ENCODE measurements around the gene PPCDC. TPM values are rescaled to one million over a fixed set of nuclear protein-coding genes. Genes with fewer than 3 reads are reported as not detected.
"Not testable (repeated sequence)": the region's sequence is repeated elsewhere in the genome, so short reads cannot be mapped to it uniquely, and the experiment has no call there.

PPCDC gene
- total and polyA plus RNA-seq, 2 of the 4 experiments (the other 2 are of a cell fraction): 13.3 to 16.3 TPM

DNA sequence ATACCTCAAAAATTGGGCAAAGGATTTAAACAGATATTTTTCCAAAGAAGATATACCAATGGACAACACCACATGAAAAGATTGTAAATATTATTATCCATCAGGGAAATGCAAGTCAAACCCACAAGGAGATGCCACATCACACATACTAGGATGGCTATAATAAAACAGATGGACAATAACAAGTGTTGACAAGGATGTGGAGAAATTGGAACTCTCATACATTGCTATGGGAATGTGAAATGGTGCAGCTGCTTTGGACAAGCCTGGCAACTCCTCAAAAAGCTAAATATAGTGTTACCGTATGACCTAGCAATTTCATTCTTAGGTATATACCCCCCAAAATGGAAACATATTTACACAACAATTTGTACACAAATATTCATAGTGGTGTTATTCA, 59.3 kb downstream of the PPCDC start:
- CTCF ChIA-PET: no interaction called here
- dilution Hi-C loops (cut with HindIII; ENCODE audit: low sequenced_read_pairs, unreplicated experiment): no loop called here
- no peak overlapping the region for H2BK120ac ChIP-seq (ENCODE audit: low read depth, low read length)

GRCh38 chr15:75085708-75086107, 62.3 kb downstream of the PPCDC start:
- intact Hi-C loops (cut with micrococcal nuclease): not testable (repeated sequence)

More for the DNA sequence above, 59.3 kb downstream of the PPCDC start:
- no peak overlapping the region for H4K5ac ChIP-seq (ENCODE audit: low read depth, low read length)
- no peaks in the 10 kb centered on the region for H4K20me1 ChIP-seq (ENCODE audit: insufficient read depth, low read length)
- no peak overlapping the region for H3K4ac ChIP-seq (ENCODE audit: low read depth, low read length)
- H3K9ac ChIP-seq (ENCODE audit: low read depth, low read length): no peak overlapping the region
- in situ Hi-C loops (cut with MboI; ENCODE audit: low sequenced_read_pairs) (no loop called here), intact Hi-C loops (cut with micrococcal nuclease) (no loop called here)
- no peak overlapping the region for H3K56ac ChIP-seq (ENCODE audit: extremely low read depth, insufficient read depth, low read length)
- H2BK20ac ChIP-seq (ENCODE audit: low read depth, low read length): no peak overlapping the region
- H3K27me3 ChIP-seq (ENCODE audit: control insufficient read depth, insufficient read depth, low read length): no peaks in the 10 kb centered on the region; the same call in 1 of the 2 replicates
- BruUV-seq (replicated peaks): no TSS peak
- no peak overlapping the region for H4K91ac ChIP-seq (ENCODE audit: insufficient read depth, low read depth, low read length)
- no peak overlapping the region for H4K8ac ChIP-seq (ENCODE audit: low read depth in 2 of 2, low read length in 2 of 2)
- no CpG with 5 or more reads among the region's 1 CpG for WGBS, 2 experiments (ENCODE audit: extremely low coverage in 2 of 2, insufficient read length in 1 of 2)
- no peaks in the 10 kb centered on the region for H3K79me1 ChIP-seq (ENCODE audit: low read depth in 1 of 2, low read length in 2 of 2)
- DNase-seq (no peak), ATAC-seq (ENCODE audit: low read depth) (no peak)
- POLR2A ChIA-PET (ENCODE audit: unreplicated experiment): no interaction called here
- H3K36me3 ChIP-seq (ENCODE audit: control insufficient read depth, insufficient read depth, low read length): no peaks in the 10 kb centered on the region
- TF ChIP-seq MXI1 (IDR thresholded peaks at IDR 0.05; ENCODE audit: borderline replicate concordance, low read depth, low read length): no peak
- TF ChIP-seq RAD21 (IDR thresholded peaks at IDR 0.05; ENCODE audit: low read length): no peak
- TF ChIP-seq, protein P1, sequence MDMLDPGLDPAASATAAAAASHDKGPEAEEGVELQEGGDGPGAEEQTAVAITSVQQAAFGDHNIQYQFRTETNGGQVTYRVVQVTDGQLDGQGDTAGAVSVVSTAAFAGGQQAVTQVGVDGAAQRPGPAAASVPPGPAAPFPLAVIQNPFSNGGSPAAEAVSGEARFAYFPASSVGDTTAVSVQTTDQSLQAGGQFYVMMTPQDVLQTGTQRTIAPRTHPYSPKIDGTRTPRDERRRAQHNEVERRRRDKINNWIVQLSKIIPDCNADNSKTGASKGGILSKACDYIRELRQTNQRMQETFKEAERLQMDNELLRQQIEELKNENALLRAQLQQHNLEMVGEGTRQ (IDR thresholded peaks at IDR 0.05; ENCODE audit: low read depth, low read length): no peak
- no peak for TF ChIP-seq SMC3 (IDR thresholded peaks at IDR 0.05; ENCODE audit: low read depth, low read length)
- no peak overlapping the region for H3K27ac ChIP-seq (ENCODE audit: insufficient read depth, low read length)
- no peak overlapping the region for H2AK9ac ChIP-seq (replicated peaks; ENCODE audit: low read depth, low read length, poor library complexity)
- H3K4me3 ChIP-seq (ENCODE audit: insufficient read depth, low read depth, low read length): no peak overlapping the region
- H3K18ac ChIP-seq (ENCODE audit: low read depth, low read length): no peak overlapping the region
- H3K9me3 ChIP-seq (ENCODE audit: control insufficient read depth, insufficient read depth, low read length): no peaks in the 10 kb centered on the region
- H3K23ac ChIP-seq (ENCODE audit: low read depth, low read length): no peak overlapping the region
- H2AK5ac ChIP-seq (ENCODE audit: low read depth, low read length): no peak overlapping the region
- H2BK5ac ChIP-seq (ENCODE audit: low read depth, low read length, poor library complexity, severe bottlenecking): no peak overlapping the region
- H2AFZ ChIP-seq (replicated peaks; ENCODE audit: low read length, poor library complexity): no peak overlapping the region
- no peaks in the 10 kb centered on the region for H3K9me1 ChIP-seq (ENCODE audit: insufficient read depth, low read length)
- no peaks in the 10 kb centered on the region for H3K4me1 ChIP-seq (ENCODE audit: control insufficient read depth, insufficient read depth, low read length)
- no peak overlapping the region for H3K4me2 ChIP-seq (ENCODE audit: low read depth, low read length)
- no peak overlapping the region for H2BK15ac ChIP-seq (ENCODE audit: low read depth, low read length)
- no peak overlapping the region for H3K14ac ChIP-seq (replicated peaks; ENCODE audit: low read depth, low read length)

More at GRCh38 chr15:75085708-75086107, 62.3 kb downstream of the PPCDC start:
- no CpG with 5 or more reads among the region's 3 CpGs for WGBS, 2 experiments (ENCODE audit: extremely low coverage in 2 of 2, insufficient read length in 1 of 2)
- H3K9me3 ChIP-seq (ENCODE audit: control insufficient read depth, insufficient read depth, low read length); H4K20me1 ChIP-seq (ENCODE audit: insufficient read depth, low read length); H2BK20ac ChIP-seq (ENCODE audit: low read depth, low read length); DNase-seq; H3K27me3 ChIP-seq (ENCODE audit: control insufficient read depth, insufficient read depth, low read length); H3K18ac ChIP-seq (ENCODE audit: low read depth, low read length); H3K4me3 ChIP-seq (ENCODE audit: insufficient read depth, low read depth, low read length); in situ Hi-C loops (cut with MboI; ENCODE audit: low sequenced_read_pairs); H3K36me3 ChIP-seq (ENCODE audit: control insufficient read depth, insufficient read depth, low read length); CTCF ChIA-PET; H2AFZ ChIP-seq (replicated peaks; ENCODE audit: low read length, poor library complexity); H4K5ac ChIP-seq (ENCODE audit: low read depth, low read length); H3K9me1 ChIP-seq (ENCODE audit: insufficient read depth, low read length); POLR2A ChIA-PET (ENCODE audit: unreplicated experiment); H3K9ac ChIP-seq (ENCODE audit: low read depth, low read length); H3K4ac ChIP-seq (ENCODE audit: low read depth, low read length); H2BK120ac ChIP-seq (ENCODE audit: low read depth, low read length); H3K23ac ChIP-seq (ENCODE audit: low read depth, low read length); H3K79me1 ChIP-seq (ENCODE audit: low read depth in 1 of 2, low read length in 2 of 2); H3K14ac ChIP-seq (replicated peaks; ENCODE audit: low read depth, low read length); dilution Hi-C loops (cut with HindIII; ENCODE audit: low sequenced_read_pairs, unreplicated experiment); BruUV-seq (replicated peaks); H3K56ac ChIP-seq (ENCODE audit: extremely low read depth, insufficient read depth, low read length); H3K4me2 ChIP-seq (ENCODE audit: low read depth, low read length); H2AK9ac ChIP-seq (replicated peaks; ENCODE audit: low read depth, low read length, poor library complexity); ATAC-seq (ENCODE audit: low read depth); H4K8ac ChIP-seq (ENCODE audit: low read depth in 2 of 2, low read length in 2 of 2); H2BK15ac ChIP-seq (ENCODE audit: low read depth, low read length); H3K4me1 ChIP-seq (ENCODE audit: control insufficient read depth, insufficient read depth, low read length); H2BK5ac ChIP-seq (ENCODE audit: low read depth, low read length, poor library complexity, severe bottlenecking); H4K91ac ChIP-seq (ENCODE audit: insufficient read depth, low read depth, low read length); H2AK5ac ChIP-seq (ENCODE audit: low read depth, low read length); H3K27ac ChIP-seq (ENCODE audit: insufficient read depth, low read length): not testable (repeated sequence)
